OCI-LY3 (cell line): ENCODE results near the gene MON2.

Source experiments
- CTCF ChIP-seq: fragments of 200-600, 300-600 bp; sonication (generic); IDR thresholded peaks from 2 replicates; pipeline ENCODE4 v1.5.1; 2014; ENCODE audit warnings: antibody characterized with exemption, low read length, low read depth
- EZH2phosphoT487 ChIP-seq: fragments of 200-600 bp; shearing (Covaris generic); IDR thresholded peaks from 2 replicates; pipeline ENCODE4 v1.6.1; 2018; ENCODE audit warnings: antibody characterized with exemption, mixed run types, low read depth

DNA sequence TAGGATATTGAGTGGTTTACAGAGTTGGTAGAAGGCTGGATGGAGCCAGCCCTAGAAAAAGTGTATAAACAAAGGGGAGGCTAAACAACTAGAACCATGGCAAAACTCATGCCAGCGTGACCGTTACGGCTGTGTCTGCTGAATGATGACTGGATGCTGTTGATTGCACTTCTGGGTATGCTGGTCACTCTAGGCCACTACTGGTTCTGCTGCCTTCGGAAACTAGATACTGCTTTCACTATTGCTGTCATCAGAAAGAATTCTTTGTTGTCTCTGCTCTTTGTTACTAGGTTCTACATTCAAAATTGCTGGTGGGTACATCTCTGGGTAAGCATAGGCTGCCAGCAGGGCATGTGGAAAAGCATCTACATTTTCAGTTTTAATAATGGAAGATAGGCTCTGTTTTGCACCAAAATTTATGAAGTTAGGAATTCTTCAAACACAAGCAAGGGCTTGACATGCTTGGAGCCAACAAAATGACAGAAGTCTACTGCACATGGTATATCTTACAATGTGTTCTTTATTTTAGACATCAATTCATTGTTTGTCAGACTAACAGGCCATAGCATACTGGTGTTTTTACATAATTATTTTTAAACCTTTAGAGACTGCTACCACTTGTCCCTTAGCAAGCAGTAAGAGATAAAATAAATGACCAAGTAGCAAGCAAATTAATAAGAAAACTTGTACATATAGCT lies 15.4 kb downstream of the MON2 start:
- TF ChIP-seq CTCF = no peak
- TF ChIP-seq EZH2phosphoT487 = no peak
